ENCODE measurements around the gene NAIF1.
A peak's percentile ranks its signal among the peaks of the same experiment; 100 is the strongest.

NAIF1 gene

GRCh38 chr9:128084746-128085145 is 17.6 kb upstream of the NAIF1 start:
- TF ChIP-seq EP300 (IDR thresholded peaks at IDR 0.05; ENCODE audit: borderline replicate concordance) (no peak), MAX (IDR thresholded peaks at IDR 0.05) (no peak), TAF1 (IDR thresholded peaks at IDR 0.05; ENCODE audit: low read depth) (no peak), RAD21 (IDR thresholded peaks at IDR 0.05; ENCODE audit: low read depth) (no peak)

GRCh38 chr9:128082151-128082550 is 15.0 kb upstream of the NAIF1 start:
- TF ChIP-seq TAF1 (IDR thresholded peaks at IDR 0.05; ENCODE audit: low read depth) = no peak; the same call in 1 of the 2 replicates
- TF ChIP-seq FOXM1 (IDR thresholded peaks at IDR 0.05; ENCODE audit: borderline replicate concordance, low read depth) = peak; percentile 49; the same call in 1 of the 2 replicates
- no peak for TF ChIP-seq YY1 (IDR thresholded peaks at IDR 0.05; ENCODE audit: low read depth)
- TF ChIP-seq EP300 (IDR thresholded peaks at IDR 0.05; ENCODE audit: borderline replicate concordance) = peak; percentile 46; the same call in 1 of the 2 replicates
- TF ChIP-seq CREB1 (IDR thresholded peaks at IDR 0.05; ENCODE audit: low read depth) = no peak
- no peak for TF ChIP-seq ZBTB7A (IDR thresholded peaks at IDR 0.05; ENCODE audit: low read depth)
- peak; percentile 77 for TF ChIP-seq NFIC (IDR thresholded peaks at IDR 0.05)
- TF ChIP-seq, protein P1, sequence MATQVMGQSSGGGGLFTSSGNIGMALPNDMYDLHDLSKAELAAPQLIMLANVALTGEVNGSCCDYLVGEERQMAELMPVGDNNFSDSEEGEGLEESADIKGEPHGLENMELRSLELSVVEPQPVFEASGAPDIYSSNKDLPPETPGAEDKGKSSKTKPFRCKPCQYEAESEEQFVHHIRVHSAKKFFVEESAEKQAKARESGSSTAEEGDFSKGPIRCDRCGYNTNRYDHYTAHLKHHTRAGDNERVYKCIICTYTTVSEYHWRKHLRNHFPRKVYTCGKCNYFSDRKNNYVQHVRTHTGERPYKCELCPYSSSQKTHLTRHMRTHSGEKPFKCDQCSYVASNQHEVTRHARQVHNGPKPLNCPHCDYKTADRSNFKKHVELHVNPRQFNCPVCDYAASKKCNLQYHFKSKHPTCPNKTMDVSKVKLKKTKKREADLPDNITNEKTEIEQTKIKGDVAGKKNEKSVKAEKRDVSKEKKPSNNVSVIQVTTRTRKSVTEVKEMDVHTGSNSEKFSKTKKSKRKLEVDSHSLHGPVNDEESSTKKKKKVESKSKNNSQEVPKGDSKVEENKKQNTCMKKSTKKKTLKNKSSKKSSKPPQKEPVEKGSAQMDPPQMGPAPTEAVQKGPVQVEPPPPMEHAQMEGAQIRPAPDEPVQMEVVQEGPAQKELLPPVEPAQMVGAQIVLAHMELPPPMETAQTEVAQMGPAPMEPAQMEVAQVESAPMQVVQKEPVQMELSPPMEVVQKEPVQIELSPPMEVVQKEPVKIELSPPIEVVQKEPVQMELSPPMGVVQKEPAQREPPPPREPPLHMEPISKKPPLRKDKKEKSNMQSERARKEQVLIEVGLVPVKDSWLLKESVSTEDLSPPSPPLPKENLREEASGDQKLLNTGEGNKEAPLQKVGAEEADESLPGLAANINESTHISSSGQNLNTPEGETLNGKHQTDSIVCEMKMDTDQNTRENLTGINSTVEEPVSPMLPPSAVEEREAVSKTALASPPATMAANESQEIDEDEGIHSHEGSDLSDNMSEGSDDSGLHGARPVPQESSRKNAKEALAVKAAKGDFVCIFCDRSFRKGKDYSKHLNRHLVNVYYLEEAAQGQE (IDR thresholded peaks at IDR 0.05; ENCODE audit: low read depth) = no peak
- TF ChIP-seq TEAD4 (IDR thresholded peaks at IDR 0.05) = 0 out of 2 replicates have a peak, but pooled peaks have one; percentile 16
- TF ChIP-seq USF1 (IDR thresholded peaks at IDR 0.05) = peak; percentile 34; the same call in 1 of the 2 replicates
- TF ChIP-seq TCF12 (IDR thresholded peaks at IDR 0.05; ENCODE audit: low read depth) = peak; percentile 35; the same call in 1 of the 2 replicates
- no peak for TF ChIP-seq RAD21 (IDR thresholded peaks at IDR 0.05; ENCODE audit: low read depth)
- peak; percentile 15; the same call in 1 of the 2 replicates for TF ChIP-seq CEBPB (IDR thresholded peaks at IDR 0.05)
- TF ChIP-seq EGR1 (IDR thresholded peaks at IDR 0.05) = peak; percentile 87
- TF ChIP-seq MAX (IDR thresholded peaks at IDR 0.05) = peak; percentile 53

GRCh38 chr9:128081056-128081455 is 13.9 kb upstream of the NAIF1 start:
- TF ChIP-seq EGR1 (IDR thresholded peaks at IDR 0.05) = no peak
- TF ChIP-seq TAF1 (IDR thresholded peaks at IDR 0.05; ENCODE audit: low read depth) = no peak
- no peak for TF ChIP-seq CREB1 (IDR thresholded peaks at IDR 0.05; ENCODE audit: low read depth)
- no peak for TF ChIP-seq ZBTB7A (IDR thresholded peaks at IDR 0.05; ENCODE audit: low read depth)
- no peak for TF ChIP-seq EP300 (IDR thresholded peaks at IDR 0.05; ENCODE audit: borderline replicate concordance)
- TF ChIP-seq MAX (IDR thresholded peaks at IDR 0.05) = no peak
- TF ChIP-seq, protein P1 (IDR thresholded peaks at IDR 0.05; ENCODE audit: low read depth) = no peak
- TF ChIP-seq RAD21 (IDR thresholded peaks at IDR 0.05; ENCODE audit: low read depth) = no peak
- no peak for TF ChIP-seq YY1 (IDR thresholded peaks at IDR 0.05; ENCODE audit: low read depth)
- no peak for TF ChIP-seq USF1 (IDR thresholded peaks at IDR 0.05)

DNA sequence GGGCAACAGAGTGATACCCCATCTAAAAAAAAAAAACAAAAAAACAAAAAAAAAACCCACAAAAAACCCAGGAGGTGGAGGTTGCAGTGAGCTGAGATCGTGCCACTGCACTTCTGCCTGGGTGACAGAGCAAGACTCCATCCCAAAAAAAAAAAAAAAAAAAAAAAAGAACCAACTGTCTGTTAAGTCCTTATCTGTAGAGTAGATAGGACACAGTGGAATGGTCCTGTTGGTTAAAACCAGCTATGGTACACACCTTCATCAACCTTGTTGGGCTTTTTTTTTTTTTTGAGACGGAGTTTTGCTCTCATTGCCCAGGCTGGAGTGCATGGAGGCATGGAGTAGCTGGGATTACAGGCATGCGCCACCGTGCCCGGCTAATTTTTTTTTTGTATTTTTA is 13.1 kb upstream of the NAIF1 start:
- TF ChIP-seq, protein P1 (IDR thresholded peaks at IDR 0.05; ENCODE audit: low read depth) = no peak
- no peak for TF ChIP-seq EGR1 (IDR thresholded peaks at IDR 0.05)
- TF ChIP-seq FOXM1 (IDR thresholded peaks at IDR 0.05; ENCODE audit: borderline replicate concordance, low read depth) = no peak
- TF ChIP-seq USF1 (IDR thresholded peaks at IDR 0.05) = no peak
- no peak for TF ChIP-seq TEAD4 (IDR thresholded peaks at IDR 0.05)
- TF ChIP-seq ZBTB7A (IDR thresholded peaks at IDR 0.05; ENCODE audit: low read depth) = no peak

Data from Ishikawa (cell line).